T-helper 22 cell (primary cell): Measurements from ENCODE around the gene TNFRSF11A.

Experiments used
- DNase-seq: peaks from one replicate; pipeline ENCODE4 v3.0.0-alpha.2; 2020; ENCODE audit warnings: low read depth

The TNFRSF11A gene

GRCh38 chr18:62420151-62420512 lies 95.0 kb downstream of the TNFRSF11A start:
- DNase-seq = no peak

- DNase-seq = peak; percentile 56
Observed at GRCh38 chr18:62420513-62421209, 95.6 kb downstream of the TNFRSF11A start.

- DNase-seq = peak; percentile 11
Observed at GRCh38 chr18:62425465-62426190, 100.5 kb downstream of the TNFRSF11A start.

- DNase-seq = no peak
Observed at GRCh38 chr18:62426191-62426488, 101.0 kb downstream of the TNFRSF11A start.

- DNase-seq = no peak
Observed at GRCh38 chr18:62432176-62432575, 107.1 kb downstream of the TNFRSF11A start.

- DNase-seq = no peak
Observed at GRCh38 chr18:62434798-62435197, 109.7 kb downstream of the TNFRSF11A start.

- no peak for DNase-seq
Observed at GRCh38 chr18:62435435-62436031, 110.4 kb downstream of the TNFRSF11A start.

GRCh38 chr18:62436636-62437234 lies 111.6 kb downstream of the TNFRSF11A start:
- no peak for DNase-seq

GRCh38 chr18:62437235-62438017 lies 112.3 kb downstream of the TNFRSF11A start:
- DNase-seq = no peak

DNA sequence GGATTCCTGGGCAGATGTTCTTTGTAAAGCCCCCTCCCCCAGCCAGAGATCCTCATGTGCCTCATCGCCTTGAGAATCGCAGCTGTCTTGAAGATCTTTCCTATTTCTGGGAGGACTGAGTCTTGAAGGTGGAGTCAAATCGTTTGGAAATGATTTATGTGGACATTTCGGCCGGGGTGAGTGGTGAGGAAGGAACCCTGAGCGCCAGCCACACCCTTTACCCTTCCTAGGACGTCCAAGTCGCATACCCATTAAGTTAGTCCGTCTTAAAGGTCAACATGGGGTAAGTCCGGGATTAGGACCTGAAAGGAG lies 112.9 kb downstream of the TNFRSF11A start:
- DNase-seq = no peak

- no peak for DNase-seq
Observed at GRCh38 chr18:62438402-62438801, 113.3 kb downstream of the TNFRSF11A start.

- DNase-seq = no peak
Observed at GRCh38 chr18:62438866-62439265, 113.8 kb downstream of the TNFRSF11A start.
